ENCODE results near the gene MXD4.

MXD4 gene

DNA sequence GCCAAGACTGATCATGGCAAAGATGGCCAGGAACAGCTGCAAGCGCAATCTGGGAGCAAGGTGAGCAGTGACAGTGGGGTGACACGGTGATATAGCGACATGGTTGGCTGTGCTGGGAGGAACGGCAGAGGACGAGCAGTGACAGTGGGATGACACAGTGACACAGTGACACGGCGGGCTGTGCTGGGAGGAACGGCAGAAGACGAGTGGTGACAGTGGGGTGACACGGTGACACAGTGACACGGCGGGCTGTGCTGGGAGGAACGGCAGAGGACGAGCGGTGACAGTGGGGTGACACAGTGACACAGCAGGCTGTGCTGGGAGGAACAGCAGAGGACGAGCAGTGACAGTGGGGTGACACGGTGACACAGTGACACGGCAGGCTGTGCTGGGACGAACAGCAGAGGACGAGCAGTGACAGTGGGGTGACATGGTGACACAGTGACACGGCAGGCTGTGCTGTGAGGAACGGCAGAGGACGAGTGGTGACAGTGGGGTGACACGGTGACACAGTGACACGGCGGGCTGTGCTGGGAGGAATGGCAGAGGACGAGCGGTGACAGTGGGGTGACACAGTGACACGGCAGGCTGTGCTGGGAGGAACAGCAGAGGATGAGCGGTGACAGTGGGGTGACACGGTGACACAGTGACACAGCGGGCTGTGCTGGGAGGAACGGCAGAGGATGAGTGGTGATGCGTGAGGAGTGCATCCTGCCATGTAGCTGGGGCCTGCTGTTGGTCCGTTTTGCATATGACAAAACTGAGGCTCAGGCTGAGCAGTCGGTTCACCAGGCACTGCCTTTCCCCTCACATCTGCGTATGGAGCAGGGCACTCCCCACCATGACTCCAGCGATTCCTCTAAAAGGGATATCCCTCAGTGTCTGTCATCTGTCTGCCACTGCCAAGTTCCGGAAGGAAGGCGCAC lies 36.0 kb upstream of the MXD4 start:
- Histone ChIP-seq H3K4me1 (ENCODE audit: insufficient read depth, low read length) (no peaks in the 10 kb centered on the region), H3K9me3 (ENCODE audit: control insufficient read depth, insufficient read depth, low read length) (no peaks in the 10 kb centered on the region), H3K36me3 (ENCODE audit: insufficient read depth, low read length) (no peaks in the 10 kb centered on the region), H3K9ac (ENCODE audit: low read depth, low read length) (no peak overlapping the region)

- H3K9ac ChIP-seq (ENCODE audit: low read depth, low read length), result no peak overlapping the region
- no peaks in the 10 kb centered on the region for H3K4me1 ChIP-seq (ENCODE audit: insufficient read depth, low read length)
- no peaks in the 10 kb centered on the region for H3K9me3 ChIP-seq (ENCODE audit: control insufficient read depth, insufficient read depth, low read length)
- H3K36me3 ChIP-seq (ENCODE audit: insufficient read depth, low read length), result no peaks in the 10 kb centered on the region
These were observed 35.0 kb upstream of the MXD4 start for GRCh38 chr4:2296631-2297601.

DNA sequence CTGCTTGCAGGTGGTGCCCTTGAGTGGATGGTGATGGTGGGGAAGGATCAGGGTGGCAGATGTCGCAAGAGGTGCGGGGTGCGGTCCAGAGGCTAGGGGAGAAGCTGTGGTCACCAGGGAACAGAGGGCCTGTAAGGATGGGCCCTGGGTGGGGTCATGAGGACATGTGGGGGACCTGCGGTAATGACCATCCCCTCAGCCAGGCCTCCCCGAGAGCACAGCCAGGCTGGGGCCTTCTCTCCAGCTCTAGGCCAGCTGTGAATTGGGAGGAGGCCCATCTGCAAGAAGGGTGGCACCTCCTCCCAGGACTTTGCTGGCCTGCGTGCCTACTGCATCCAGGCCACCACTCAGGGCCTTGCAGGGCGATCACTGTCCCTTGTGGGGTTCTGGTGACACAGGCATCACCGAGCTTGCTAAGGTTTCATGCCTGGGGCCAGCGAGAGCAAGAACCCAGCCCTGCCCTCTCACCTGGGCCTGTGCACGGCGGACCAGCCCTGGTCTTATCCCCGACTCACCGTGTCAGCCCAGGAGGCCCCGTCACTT lies 34.1 kb upstream of the MXD4 start:
- H3K4me1 ChIP-seq (ENCODE audit: insufficient read depth, low read length), result no peaks in the 10 kb centered on the region
- no peaks in the 10 kb centered on the region for H3K9me3 ChIP-seq (ENCODE audit: control insufficient read depth, insufficient read depth, low read length)
- no peak overlapping the region for H3K9ac ChIP-seq (ENCODE audit: low read depth, low read length)
- no peaks in the 10 kb centered on the region for H3K36me3 ChIP-seq (ENCODE audit: insufficient read depth, low read length)

DNA sequence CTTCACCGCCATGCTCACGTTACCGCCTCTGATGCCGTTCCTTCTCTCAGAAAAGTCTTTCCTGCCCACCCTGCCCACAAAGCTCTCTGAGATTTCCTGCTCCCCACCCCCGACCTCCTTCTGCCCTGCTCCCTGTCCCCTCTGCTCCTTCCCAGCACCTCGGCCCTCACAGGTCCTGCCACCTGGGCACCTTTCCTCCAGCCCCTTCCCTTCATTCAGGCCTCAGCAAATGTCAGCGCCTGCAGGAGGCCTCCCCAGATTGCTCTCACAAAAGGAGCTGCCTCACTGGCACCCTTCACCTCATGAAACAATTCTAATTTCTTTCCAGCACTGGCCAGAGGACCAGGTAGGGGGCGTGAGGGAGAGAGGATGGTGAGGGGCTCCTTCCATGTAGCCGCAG lies 33.6 kb upstream of the MXD4 start:
- Histone ChIP-seq H3K9me3 (ENCODE audit: control insufficient read depth, insufficient read depth, low read length) (no peaks in the 10 kb centered on the region), H3K36me3 (ENCODE audit: insufficient read depth, low read length) (no peaks in the 10 kb centered on the region), H3K4me1 (ENCODE audit: insufficient read depth, low read length) (no peaks in the 10 kb centered on the region), H3K9ac (ENCODE audit: low read depth, low read length) (no peak overlapping the region)

- Histone ChIP-seq H3K9me3 (ENCODE audit: control insufficient read depth, insufficient read depth, low read length) (no peaks in the 10 kb centered on the region), H3K36me3 (ENCODE audit: insufficient read depth, low read length) (no peaks in the 10 kb centered on the region), H3K4me1 (ENCODE audit: insufficient read depth, low read length) (no peaks in the 10 kb centered on the region), H3K9ac (ENCODE audit: low read depth, low read length) (no peak overlapping the region)
These were observed 30.8 kb upstream of the MXD4 start for GRCh38 chr4:2292646-2293108.

DNA sequence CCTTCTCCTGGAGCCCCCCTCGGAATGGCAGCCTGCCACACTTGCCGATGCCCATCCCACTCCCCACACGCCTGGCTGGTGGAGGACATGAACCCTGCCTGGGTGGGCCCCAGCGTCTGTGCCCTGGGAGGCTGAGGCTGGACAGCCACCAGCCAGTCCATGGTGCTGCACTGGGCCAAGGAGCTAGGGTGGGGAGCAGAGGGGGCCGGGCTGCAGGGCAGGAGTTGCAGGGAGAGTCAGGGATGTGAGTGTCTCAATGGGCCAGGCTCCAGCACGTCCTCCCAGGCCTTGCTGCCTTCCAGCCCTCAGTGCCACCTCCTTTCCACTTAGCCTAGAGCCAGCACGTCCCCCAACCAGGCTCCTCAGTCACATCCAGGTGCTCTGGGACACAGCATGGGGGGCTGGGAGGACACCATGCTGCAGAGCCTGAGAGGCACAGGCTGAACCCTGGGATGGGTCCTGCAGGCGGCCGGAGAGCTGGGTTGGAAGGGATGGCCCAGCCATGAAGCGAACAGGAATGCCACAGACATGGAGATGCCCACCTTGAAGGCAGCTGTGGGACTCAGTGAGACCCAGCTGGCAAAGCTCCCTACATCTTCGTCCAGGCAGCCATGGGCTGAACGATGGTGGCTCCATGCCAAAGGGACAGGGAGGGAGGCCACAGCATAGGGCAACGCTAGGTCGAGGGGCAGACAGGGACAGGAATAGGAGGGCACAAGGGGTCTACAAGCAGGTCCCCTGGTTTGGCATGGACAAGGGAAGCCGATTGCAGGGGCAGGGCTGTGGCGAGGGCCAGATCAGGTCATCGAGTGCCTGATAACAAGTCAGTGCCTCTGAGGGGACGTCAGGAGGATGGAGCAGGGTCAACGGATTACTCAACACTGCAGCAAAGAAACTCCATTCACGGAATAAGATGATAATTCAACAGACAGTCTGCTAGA lies 30.1 kb upstream of the MXD4 start:
- no peaks in the 10 kb centered on the region for H3K4me1 ChIP-seq (ENCODE audit: insufficient read depth, low read length)
- H3K9me3 ChIP-seq (ENCODE audit: control insufficient read depth, insufficient read depth, low read length), result no peaks in the 10 kb centered on the region
- H3K9ac ChIP-seq (ENCODE audit: low read depth, low read length), result no peak overlapping the region
- H3K36me3 ChIP-seq (ENCODE audit: insufficient read depth, low read length), result no peaks in the 10 kb centered on the region

- no peaks in the 10 kb centered on the region for H3K4me1 ChIP-seq (ENCODE audit: insufficient read depth, low read length)
- H3K9me3 ChIP-seq (ENCODE audit: control insufficient read depth, insufficient read depth, low read length), result no peaks in the 10 kb centered on the region
- H3K36me3 ChIP-seq (ENCODE audit: insufficient read depth, low read length), result no peaks in the 10 kb centered on the region
- no peak overlapping the region for H3K9ac ChIP-seq (ENCODE audit: low read depth, low read length)
These were observed 29.2 kb upstream of the MXD4 start for GRCh38 chr4:2290974-2291704.

DNA sequence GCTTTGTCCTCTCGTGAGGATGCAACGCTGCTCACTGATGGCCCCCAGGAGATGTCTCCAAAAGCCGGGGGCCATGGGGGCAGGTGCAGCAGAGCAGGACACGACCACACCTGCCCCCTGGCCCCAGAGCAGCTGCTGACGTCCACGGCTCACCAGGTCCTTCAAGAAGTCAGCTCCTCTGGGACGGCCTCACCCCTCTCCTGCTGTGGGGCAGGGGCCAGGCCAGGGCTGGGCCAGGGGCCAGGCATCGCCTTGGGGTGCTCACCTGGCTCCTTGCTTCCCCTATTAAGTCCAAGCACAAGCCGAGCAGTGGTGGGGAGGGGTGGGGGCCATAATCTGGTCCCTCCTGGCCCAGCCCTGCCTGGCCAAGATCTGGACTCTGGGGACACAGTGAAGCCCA lies 28.6 kb upstream of the MXD4 start:
- H3K36me3 ChIP-seq (ENCODE audit: insufficient read depth, low read length), result no peaks in the 10 kb centered on the region
- H3K9me3 ChIP-seq (ENCODE audit: control insufficient read depth, insufficient read depth, low read length), result no peaks in the 10 kb centered on the region
- no peaks in the 10 kb centered on the region for H3K4me1 ChIP-seq (ENCODE audit: insufficient read depth, low read length)
- no peak overlapping the region for H3K9ac ChIP-seq (ENCODE audit: low read depth, low read length)

DNA sequence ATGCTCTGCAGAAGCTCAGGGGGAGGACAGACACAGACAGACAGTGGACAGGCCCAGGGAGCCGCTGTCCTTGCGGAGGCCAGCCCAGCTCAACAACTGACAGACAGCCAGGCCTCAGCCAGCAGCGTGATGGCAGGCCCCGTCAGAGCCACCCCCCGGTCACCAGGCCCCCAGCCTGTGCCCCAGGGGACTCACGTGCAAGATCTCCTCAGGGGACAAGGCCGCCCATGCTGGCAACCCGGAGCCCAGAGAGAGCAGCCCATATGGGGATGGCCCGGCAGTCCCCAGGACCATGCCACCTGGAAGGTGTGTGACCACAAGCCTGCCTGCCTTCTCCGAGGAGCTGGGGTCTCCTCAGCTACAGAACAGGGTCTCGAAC lies 28.0 kb upstream of the MXD4 start:
- no peaks in the 10 kb centered on the region for H3K4me1 ChIP-seq (ENCODE audit: insufficient read depth, low read length)
- H3K9ac ChIP-seq (ENCODE audit: low read depth, low read length), result no peak overlapping the region
- H3K9me3 ChIP-seq (ENCODE audit: control insufficient read depth, insufficient read depth, low read length), result no peaks in the 10 kb centered on the region
- no peaks in the 10 kb centered on the region for H3K36me3 ChIP-seq (ENCODE audit: insufficient read depth, low read length)

DNA sequence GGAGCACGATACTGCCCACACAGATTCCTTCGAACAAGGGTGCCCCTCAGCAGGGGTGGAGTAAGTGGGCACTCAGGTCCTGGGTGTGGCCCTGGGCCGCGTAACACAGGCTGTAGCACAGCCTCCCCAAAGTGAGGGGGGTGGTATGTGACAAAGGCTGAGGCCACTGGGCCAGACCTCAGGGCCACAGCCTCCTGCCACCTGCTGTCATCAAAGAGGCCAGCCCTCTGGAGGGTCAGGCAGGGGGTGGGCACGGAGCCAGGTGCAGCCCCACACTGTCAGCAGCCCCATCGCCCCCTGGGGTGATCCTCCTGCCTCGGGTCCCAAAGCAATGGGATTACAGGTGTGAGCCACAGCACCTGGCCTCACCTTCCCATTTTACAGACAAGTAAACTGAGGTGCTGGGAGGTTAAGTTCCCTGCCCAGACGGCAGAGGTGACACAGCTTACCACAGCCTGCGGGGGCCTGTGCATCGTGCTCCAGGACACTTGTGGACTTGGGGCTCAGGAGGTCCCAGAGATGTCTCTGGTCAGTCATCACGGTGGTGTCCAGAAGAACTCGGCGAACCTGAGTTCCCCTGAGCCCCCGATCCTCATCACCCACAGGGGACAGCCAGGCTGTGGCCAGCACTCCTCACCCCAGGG lies 27.5 kb upstream of the MXD4 start:
- no peaks in the 10 kb centered on the region for H3K4me1 ChIP-seq (ENCODE audit: insufficient read depth, low read length)
- no peak overlapping the region for H3K9ac ChIP-seq (ENCODE audit: low read depth, low read length)
- no peaks in the 10 kb centered on the region for H3K9me3 ChIP-seq (ENCODE audit: control insufficient read depth, insufficient read depth, low read length)

GRCh38 chr4:2288051-2288541 lies 26.2 kb upstream of the MXD4 start:
- Histone ChIP-seq H3K4me1 (ENCODE audit: insufficient read depth, low read length) (no peaks in the 10 kb centered on the region), H3K36me3 (ENCODE audit: insufficient read depth, low read length) (no peaks in the 10 kb centered on the region), H3K9ac (ENCODE audit: low read depth, low read length) (no peak overlapping the region), H3K9me3 (ENCODE audit: control insufficient read depth, insufficient read depth, low read length) (no peaks in the 10 kb centered on the region)

More for the DNA sequence above, 27.5 kb upstream of the MXD4 start:
- H3K36me3 ChIP-seq (ENCODE audit: insufficient read depth, low read length), result no peaks in the 10 kb centered on the region

DNA sequence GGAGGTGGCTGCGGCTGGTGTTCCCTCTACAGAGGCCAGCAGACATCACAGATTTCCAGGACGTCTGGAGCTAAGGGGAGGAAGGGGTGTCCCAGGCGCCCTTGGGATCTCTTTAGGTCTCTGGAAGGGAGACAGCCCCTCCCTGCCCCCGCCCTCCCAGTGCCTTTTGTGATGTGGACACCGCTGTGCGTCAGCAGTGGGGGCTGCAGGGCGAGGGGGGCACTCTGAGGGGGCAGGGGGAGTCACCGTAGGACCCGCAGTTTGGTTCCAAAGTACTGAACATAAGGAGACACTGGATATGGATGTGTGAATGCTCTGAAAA lies 25.6 kb upstream of the MXD4 start:
- H3K4me1 ChIP-seq (ENCODE audit: insufficient read depth, low read length), result no peaks in the 10 kb centered on the region
- H3K36me3 ChIP-seq (ENCODE audit: insufficient read depth, low read length), result no peaks in the 10 kb centered on the region
- H3K9me3 ChIP-seq (ENCODE audit: control insufficient read depth, insufficient read depth, low read length), result no peaks in the 10 kb centered on the region
- H3K9ac ChIP-seq (ENCODE audit: low read depth, low read length), result no peak overlapping the region
